Renal pelvis (tissue), 4 donors: ENCODE data around the gene HEATR9. TPM values are rescaled to one million over a fixed set of nuclear protein-coding genes. Genes with fewer than 3 reads are reported as not detected.

Source experiments
- DNase-seq: peaks from one replicate; pipeline ENCODE4 v3.0.0-alpha.2; 2013
- polyA plus RNA-seq, 3 donors: library from polyadenylated mRNA; unstranded; fragments of 120-200 nt; gene quantifications; one replicate each; pipeline ENCODE4 v1.2.1, GENCODE V29; 2013; ENCODE audit not compliant: insufficient read length in 3 of 3

The HEATR9 gene
- polyA plus RNA-seq, 3 donors, result 0.06 to 0.61 (median 0.16) TPM

DNA sequence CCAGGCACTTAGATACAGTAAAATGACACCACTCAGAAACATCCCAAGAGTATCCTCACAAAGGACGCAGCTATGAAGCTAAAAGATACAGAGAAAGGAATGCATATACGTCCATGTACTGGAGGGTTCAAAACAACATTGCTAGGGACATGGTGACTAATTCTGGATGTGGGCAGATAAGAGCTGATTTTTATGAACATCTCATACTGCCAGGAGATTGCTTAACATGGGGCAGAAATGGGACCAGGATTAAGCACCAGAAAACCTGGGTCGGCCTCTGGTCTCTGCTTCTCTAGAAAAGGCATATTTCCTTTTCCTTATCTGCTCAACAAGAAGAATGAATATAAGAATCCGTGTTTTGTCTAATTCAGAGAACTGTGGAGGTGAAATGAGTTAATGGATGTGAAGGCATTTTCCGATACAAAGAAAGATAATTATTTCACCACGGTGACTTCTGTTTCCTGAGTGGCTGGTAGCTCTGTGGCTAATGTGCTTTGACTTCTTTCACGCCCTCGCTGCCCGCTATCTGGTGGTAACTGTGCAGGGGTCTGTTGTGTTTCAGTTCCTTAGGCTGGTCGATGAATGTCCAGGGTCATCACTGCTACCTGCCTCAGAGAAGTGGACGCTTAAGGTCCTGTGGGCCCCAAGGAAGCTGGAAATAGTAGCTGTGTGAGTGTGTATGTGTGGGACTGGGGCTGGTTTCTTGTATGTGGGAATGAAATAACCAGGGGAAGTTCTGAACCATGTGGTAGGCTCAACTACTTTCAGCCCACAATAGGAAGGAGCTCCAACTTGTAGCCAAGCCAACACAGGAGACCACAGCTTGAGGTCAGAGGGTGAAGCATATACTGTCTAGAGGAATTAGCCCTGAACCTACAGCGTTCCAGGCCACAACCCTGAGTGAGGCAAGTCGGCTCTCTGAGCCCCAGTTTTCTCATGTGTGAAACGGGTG lies 27.2 kb upstream of the HEATR9 start:
- DNase-seq, result no peak

DNA sequence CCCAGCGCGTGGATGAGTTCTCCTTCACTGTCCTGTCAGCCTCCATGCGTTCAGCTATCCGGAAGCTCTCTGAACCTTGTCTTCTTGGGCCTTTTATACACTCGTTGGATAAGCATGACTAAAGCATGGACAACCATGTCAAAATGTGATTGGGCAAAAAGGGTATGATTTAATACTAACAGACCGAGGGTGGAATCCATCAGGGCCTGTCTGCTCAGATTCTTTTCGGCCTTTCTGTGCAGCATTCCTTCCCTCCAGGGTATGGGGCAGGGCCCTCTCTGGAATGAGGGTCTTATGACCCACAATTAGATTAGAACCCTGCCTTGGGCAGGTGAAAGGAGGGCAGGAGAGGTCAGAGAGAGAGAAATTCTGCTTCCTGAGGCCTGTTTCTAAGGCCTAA lies 25.5 kb upstream of the HEATR9 start:
- no peak for DNase-seq

DNA sequence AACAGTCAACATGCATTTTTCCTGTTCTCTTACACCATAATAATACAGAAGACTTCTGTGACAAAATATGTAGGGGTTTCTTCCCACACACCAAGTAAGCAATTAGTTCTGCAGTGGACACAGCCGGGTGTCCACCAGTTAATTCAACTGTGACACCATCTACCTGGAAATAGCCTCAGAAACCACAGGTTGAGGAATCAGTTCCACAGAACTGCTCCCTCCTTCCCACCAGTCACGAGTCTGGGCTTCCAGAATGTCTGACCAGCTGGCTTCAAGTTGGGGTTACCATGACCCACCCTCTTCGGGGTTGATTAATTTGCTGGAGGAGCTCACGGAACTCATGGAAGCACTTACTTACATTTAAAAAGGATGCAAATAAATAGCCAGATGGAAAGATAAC lies 25.1 kb upstream of the HEATR9 start:
- DNase-seq, result no peak

DNA sequence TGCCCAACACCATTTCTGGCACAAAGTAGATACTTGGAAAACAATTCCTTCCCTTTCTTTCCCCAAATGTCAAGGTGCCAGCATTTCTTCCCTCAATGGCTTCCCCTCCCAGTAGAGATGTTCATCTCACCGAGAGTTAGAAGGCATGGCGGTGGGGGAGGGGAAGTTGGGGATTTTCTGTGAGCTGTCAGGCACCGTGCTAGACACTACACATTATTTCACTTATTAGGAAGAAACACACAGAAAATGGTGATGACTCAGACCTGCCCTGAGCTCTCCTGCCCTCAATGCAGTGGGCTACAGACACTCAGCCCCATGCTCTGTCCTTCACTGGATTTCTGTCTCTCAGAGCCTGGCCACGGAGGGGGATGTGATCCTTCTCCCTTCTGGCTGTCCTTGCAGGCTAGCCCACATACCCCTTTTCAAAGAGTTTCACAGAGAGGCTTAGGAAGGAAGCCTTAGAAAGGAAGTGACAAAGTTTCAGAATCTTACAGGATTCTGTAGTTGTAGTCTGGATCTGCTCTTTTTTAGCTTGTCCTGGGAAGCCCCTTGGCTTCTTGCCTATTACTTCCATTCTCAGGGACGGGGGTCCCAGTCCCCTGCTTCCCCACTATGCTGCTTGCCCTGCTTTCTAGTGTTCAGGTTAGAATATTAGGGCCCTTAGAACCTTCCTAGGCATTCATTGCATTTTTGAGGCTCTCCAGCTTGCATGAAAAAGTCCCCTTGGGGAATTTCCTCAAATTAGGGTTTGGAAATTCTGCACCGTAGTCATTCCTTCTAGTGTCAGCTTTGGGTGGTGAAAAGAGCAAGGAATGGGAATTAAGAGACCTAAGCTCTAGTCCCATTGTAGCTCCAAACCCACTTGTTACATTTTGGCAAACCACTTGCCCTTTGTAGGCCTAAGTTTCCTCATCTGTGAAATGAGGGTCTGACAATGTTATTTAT lies 23.7 kb upstream of the HEATR9 start:
- no peak for DNase-seq

DNA sequence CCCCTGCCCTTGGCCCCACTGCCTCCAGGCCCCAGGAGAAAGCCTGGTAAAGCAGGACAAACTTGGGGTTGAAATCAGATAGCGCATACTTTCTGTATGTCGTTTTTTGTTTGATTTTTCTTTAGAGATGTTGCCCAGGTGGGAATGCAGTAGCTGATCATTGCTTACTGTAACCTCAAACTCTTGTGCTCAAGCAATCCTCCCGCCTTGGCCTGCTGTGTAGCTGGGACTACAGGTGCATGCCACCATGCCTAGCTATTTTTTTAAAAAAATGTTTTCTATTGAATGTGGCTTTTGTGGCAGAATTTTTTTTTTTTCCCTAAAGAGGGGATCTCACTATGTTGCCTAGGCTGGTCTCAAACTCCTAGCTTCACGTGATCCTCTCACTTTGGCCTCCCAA lies 22.6 kb upstream of the HEATR9 start:
- DNase-seq, result no peak

DNA sequence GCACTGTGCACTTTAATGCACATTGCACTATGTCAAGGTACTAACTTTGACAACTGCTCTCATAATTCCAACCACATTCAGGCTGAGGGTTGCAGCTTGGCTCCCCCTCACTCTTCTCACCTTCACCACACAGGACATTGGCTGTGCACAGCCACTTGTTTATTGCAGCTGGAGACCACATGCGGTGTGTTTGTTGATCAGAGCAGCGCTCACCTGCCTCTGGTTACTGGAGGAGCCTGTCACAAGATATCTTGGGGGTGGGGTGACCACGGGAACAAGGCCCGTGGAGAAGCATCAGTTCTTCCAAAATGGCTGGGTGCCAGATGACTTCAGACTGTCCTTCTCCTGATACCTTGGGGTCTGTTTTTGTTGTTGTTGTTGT lies 22.1 kb upstream of the HEATR9 start:
- no peak for DNase-seq

DNA sequence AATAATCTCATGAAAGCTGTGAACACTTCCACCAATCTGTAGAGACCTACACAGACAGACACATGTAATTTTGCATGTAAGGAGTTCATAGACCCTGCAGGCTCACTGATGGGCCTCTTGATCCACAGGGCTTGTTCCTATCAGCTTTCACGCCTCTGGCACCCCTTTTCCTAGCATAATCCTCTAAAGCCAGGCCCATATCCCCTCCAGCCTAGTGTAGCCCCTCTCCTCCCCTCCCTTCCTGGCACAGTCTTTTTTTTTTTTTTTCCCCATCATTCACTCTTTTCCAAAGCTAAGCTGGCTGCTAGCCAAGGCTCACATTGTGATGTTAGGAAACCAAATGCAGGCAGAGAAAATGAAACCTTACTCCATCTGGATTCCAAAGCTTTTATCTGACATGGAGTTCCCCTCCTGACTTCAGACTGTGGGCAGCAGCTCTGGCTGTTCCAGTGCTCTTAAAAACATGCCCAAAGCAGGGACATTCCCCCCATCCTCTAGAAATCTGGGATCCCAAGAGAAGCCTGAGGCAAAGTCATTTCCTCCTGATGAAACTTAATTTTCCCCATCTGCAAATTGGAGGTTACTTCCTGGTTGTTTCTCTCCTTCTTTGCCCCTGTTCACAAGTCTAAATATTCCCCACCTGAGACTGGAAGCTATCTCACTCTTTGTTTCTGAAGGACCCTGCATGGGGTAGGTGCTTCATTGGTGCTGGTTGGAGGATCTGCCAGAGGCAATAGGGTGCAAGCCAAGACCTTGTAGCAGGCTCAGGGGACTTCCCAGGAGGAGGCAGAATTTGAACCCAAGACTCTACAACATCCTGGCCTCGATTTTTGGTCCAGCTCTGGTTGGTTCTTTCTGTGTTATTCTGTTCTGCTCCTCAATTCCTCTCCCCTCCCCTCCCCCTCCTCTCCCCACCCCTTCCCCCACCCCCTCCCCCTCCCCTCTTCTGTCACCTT lies 21.4 kb upstream of the HEATR9 start:
- DNase-seq, result peak; percentile 74

DNA sequence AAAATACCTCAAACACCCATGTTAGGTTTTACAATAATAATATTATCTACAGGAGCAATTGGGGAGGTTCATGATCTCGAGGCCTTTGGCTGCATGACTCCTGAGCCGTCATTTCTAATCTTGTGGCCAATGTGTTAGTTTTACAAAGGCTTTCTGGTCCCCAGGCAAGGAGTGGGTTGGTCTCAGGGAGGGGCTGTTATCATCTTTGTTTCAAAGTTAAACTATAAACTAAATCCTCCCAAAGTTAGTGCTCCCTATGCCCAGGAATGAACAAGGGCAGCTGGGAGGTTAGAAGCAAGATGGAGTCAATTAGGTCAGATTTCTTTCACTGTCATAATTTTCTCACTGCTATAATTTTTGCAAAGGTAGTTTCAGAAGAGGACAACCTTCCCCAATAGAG lies 20.6 kb upstream of the HEATR9 start:
- no peak for DNase-seq

DNA sequence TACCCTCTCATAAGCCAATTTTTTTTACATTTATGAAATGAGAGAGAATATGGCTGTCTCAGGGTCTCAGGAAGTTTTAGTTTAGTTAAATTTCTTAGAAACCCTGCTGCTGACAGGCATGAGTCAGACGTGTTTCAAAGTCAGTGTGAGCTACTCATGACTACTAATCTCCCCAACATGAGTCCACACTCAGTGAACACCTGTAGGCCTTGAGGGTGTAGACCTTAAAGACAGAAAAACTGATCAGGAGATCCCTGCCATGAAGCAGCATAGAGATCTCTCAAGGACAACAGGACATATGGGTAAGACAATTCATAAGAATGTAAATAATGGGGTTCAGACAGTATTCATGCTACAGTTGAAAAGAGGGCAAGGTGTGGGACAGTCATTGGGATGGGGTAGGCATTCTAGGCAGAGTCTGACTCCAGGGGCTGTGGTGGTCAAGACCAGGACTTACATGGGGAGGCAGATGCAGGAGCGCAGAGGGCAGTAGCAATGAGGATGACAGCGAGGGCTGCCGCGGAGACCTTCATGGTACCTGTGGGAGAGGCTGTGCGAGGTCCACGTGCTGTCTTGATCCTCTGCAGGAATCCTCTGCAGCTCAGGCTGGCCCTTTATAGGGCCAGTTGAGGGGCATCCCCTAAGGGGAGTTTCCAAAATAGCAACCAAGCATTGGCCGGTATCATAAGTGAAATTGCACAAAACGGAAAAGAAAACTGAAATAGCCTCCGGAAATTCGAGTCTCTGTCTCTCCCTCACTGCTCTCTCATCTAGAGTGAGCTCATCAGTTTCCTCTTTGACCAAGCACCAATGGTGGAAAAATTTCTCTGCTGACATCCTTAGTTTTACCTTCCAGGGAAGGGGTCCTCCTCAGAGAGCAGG lies 11.3 kb upstream of the HEATR9 start, which contains the start of gene CCL5:
Gene CCL5 (minus strand): TSS at position 588 of the 882 bp plus-strand sequence.
- no peak for DNase-seq

DNA sequence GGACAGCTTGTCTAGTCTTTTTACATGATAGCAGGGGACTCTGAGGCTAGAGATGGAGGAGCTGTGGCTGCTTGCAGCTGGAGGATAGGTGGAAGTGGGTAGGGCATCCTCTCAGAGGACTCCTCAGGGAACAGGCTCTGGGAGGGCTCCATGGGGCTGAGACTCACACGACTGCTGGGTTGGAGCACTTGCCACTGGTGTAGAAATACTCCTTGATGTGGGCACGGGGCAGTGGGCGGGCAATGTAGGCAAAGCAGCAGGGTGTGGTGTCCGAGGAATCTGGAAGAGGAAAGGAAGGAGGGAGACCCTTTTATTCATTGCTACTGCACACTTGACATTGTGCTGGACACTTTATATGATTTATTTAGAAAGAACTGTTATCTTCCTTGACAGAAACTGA lies 9.7 kb upstream of the HEATR9 start:
- DNase-seq, result no peak

DNA sequence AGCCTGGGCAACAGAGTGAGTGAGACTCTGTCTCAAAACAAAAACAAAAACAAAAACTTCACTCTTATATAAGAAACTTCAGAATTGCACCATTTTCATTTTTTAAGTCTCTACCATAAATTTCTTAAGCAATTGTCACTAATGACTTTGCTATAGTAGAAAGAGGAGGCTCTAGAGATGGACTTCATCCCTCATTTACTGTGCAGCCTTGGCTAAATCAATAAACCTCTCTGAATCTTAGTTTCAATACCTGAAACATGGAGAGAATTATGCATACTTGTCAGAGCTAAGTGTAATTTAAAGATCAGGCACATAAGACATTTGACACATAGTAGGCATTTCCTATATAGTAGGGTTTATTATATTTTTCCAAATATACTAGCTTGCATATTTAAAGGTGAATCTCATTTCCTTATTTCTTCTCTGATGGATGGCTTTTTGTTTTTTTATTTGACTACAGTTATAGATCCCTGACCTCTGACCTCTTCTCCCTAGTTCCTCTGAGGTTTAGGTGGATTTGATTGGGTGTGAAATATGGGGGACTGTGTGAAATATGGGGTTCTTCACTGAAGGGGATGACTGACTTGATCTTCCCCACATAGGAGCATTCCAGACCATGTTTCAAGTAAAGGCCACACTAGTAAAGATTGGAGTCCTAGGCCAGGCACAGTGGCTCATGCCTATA lies 8.8 kb upstream of the HEATR9 start:
- DNase-seq, result no peak

DNA sequence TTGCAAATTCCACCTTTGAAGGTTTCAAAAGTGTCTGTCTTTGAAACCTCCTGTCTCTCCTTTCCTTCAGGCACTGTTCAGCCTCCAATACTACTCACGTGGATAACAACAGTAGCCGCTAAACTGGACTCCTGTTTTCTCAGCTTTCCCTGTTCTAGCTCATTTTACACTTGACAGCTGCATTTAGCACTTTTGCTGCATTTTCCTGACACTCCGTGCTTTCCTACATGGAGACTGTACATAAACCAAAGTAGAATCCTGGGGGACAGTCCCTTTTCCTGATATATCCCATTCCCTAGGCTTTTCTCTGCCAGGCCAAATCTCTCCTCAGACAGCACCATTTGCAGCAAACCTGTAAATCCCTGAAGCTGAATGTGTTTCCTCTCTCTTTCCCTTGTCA lies 7.8 kb upstream of the HEATR9 start:
- no peak for DNase-seq

DNA sequence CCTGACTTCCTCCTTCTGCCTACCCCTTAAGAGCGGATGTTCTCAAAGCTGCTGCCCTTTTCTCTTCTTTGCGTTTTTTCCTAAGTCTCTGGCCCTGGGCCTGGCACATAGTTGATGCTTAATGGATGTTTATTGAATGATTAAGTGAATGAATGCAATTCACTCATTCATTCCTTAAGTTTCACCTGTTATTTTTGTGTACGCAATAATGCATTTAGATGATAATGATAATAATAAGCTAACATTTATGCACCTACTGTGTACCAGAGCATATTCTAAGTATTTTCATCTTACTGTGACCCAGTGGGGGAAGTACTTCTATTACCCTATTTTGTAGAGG lies 7.1 kb upstream of the HEATR9 start:
- no peak for DNase-seq

DNA sequence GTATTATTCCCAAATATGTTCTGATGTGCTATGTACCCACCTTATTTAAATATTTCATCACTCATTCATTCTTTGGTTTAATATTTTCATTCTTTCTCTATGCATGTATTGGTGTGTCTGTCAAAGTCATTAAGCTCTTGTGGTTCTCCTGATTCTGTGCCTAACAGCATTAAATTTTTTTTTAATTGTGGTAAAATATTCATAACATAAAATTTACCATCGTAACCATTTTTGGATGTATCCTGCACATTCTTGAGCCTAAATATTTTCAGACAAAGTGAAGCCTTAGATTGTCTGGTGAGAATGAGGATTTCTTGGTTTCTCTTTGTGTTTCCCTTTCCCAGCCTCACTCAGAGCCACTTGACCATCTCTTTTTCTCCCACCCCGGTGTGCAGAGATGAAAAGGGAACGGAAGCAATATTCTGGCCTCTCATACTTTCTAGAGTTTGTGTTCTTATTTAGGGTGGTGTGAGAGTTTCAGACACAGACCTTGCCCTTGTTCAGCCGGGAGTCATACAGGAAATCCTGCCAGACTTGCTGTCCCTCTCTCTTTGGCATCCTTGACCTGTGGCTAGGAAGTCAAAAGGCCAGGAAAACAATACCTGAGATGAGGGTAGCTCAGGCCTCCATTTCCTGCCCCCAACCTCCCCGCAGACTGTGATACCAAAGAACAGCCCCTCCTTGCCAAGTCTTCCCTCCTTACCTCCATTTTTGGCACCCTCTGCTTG lies 6.5 kb upstream of the HEATR9 start:
- DNase-seq, result no peak

DNA sequence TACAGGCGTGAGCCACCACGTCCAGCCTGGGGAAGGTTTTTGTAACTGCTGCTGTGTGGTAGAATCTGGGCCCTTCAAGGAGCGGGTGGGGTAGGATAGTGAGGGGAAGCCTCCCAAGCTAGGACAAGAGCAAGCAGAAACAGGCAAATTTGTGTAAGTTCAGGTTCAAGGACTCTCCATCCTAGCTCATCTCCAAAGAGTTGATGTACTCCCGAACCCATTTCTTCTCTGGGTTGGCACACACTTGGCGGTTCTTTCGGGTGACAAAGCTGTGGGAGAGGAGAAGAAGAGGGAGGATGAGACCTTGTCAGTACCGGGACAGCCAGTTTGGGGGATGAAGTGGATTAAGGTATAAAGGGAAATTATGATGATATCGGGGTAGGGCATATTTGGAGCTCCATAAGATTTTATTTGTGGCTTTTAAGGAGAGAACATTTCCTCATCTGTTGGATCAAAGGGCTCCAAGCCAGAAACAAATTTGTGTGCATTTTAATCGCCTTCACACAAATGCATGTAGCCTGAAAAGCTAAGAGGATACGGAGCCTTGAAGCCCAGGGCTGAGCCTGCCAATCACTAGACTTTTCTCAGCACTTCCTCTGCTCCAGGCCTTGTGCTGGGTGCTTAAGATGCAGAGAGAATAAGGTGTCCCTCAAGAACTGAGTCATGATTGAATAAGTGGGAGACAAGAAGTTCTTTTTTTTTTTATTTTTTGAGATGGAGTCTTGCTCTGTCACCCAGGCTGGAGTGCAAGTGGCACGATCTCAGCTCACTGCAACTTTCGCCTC lies 3.7 kb upstream of the HEATR9 start:
- no peak for DNase-seq

DNA sequence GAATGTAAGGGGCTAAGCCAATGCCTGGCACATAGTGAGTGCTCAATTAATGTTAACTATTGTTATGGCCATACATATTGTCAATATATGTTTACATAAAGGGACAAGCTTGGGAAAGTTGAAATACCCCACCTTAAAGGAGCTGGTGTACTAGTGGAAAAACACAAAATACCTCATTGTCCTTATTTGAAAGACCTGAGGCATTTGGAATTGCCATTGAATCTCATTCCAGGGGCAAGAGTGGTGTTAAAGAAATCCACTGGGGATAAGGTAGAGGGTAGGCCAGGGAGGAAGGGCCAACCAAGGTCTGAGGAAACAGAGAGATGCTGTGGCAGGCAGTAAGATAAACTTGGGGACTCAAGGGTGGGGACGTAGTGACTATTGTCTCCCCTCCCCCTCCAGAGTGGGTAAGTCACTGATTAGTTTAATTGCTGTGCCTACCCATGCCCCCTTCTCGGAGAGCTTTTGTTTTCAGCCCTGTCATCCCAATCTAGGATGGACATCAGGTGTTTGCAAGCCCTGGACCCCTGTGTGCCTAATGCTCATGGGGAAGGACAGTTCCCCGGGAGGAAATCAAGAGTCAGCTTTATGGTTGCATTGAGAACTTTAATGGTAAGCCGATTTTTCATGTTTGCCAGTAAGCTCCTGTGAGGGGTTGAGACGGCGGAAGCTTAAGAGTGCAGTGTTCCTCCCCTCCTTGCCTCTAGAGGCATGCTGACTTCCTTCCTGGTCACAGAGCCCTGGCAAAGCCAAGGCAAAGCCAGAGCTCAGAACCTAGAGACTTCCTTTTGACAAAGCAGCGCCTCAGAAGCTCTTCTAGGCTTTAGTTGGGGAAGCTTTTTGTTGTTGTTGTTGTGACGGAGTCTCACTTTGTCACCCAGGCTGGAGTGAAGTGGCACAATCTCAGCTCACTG lies 2.5 kb upstream of the HEATR9 start:
- no peak for DNase-seq

DNA sequence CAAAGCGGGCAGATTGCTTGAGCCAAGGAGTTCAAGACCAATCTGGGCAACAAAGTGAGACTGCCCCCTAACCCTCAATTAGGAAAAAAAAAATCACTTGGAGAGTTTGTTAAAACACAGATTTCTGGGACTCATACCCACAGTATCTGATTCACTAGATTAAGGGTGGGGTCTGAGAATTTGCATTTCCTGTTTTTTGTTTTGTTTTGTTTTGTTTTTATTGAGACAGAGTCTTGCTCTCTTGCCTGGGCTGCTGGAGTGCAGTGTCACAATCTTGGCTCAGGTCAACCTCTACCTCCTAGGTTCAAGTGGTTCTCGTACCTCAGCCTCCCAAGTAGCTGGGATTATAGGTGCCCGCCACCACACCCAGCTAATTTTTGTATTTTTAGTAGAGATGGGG lies 1.1 kb downstream of the HEATR9 start:
- DNase-seq, result no peak
